K562 (cell line): ENCODE measurements around the gene BID. TPM values are rescaled to one million over a fixed set of nuclear protein-coding genes. Genes with fewer than 3 reads are reported as not detected.
A peak's percentile ranks its signal among the peaks of the same experiment; 100 is the strongest.

Experiments used
- ATF1 ChIP-seq, 2 experiments: fragments of 450-650 bp in 1 of 2; IDR thresholded peaks; 2 replicates each; pipeline ENCODE4 v1.6.1; 2016; ENCODE audit warnings: missing compliant biosample characterization in 1 of 2, missing genetic modification characterization in 1 of 2
- CEBPB ChIP-seq: fragments of 450-650 bp; IDR thresholded peaks from 2 replicates; pipeline ENCODE4 v1.6.1; 2016; ENCODE audit warnings: missing genetic modification characterization, missing compliant biosample characterization
- E2F3 ChIP-seq: fragments of 250-450 bp; sonication (Bioruptor Pico); IDR thresholded peaks from 2 replicates; pipeline ENCODE4 v1.4.0; 2020; ENCODE audit warnings: mild to moderate bottlenecking
- FIP1L1 ChIP-seq: fragments of 200-400 bp; formaldehyde crosslinking; IDR thresholded peaks from 2 replicates; pipeline ENCODE4 v1.6.1; 2018; ENCODE audit warnings: mild to moderate bottlenecking, low read depth, low read length; ENCODE audit not compliant: poor library complexity, severe bottlenecking
- FOSL1 ChIP-seq: fragments of 200-800 bp; sonication (Bioruptor generic); conservative IDR thresholded peaks from 2 replicates; pipeline ENCODE4 v1.6.1; 2016; ENCODE audit warnings: missing genetic modification characterization, missing compliant biosample characterization
- GATA2 ChIP-seq: sonication (generic); formaldehyde crosslinking; IDR thresholded peaks from 2 replicates; pipeline ENCODE4 v1.4.0; 2020; ENCODE audit warnings: mild to moderate bottlenecking, missing genetic modification reagents
- KLF1 ChIP-seq: fragments of 450-650 bp; IDR thresholded peaks from 2 replicates; pipeline ENCODE4 v1.6.1; 2016; ENCODE audit warnings: missing genetic modification characterization, missing compliant biosample characterization
- MEF2A ChIP-seq: IDR thresholded peaks from 2 replicates; pipeline ENCODE4 v1.6.1; 2011; ENCODE audit warnings: low read depth, mild to moderate bottlenecking, low read length, moderate library complexity; ENCODE audit not compliant: control insufficient read depth
- NFIC ChIP-seq: fragments of 450-650 bp; IDR thresholded peaks from 2 replicates; pipeline ENCODE4 v1.6.1; 2017; ENCODE audit warnings: mild to moderate bottlenecking, inconsistent platforms
- NRF1 ChIP-seq, 2 experiments: fragments of 450-650 bp; IDR thresholded peaks in 1 of 2; conservative IDR thresholded peaks in 1 of 2; 2 replicates each; pipeline ENCODE4 v1.6.1; 2014; ENCODE audit warnings: mild to moderate bottlenecking in 2 of 2
- PHB ChIP-seq: fragments of 250-450 bp; sonication (Bioruptor Pico); IDR thresholded peaks from 2 replicates; pipeline ENCODE4 v1.5.0; 2021
- RAD51 ChIP-seq: fragments of 450-650 bp; IDR thresholded peaks from 2 replicates; pipeline ENCODE4 v1.7.1; 2016; ENCODE audit warnings: low read depth, mild to moderate bottlenecking, borderline replicate concordance
- SMARCA4 ChIP-seq: fragments of 450-650 bp; IDR thresholded peaks from 2 replicates; pipeline ENCODE4 v1.6.1; 2016
- SNRNP70 ChIP-seq: fragments of 200-400 bp; formaldehyde crosslinking; optimal IDR thresholded peaks from 2 replicates; pipeline ENCODE3; 2017; ENCODE audit warnings: low read depth, low read length
- TAF1 ChIP-seq: IDR thresholded peaks from 2 replicates; pipeline ENCODE4 v1.6.1; 2011; ENCODE audit warnings: mild to moderate bottlenecking, low read length, moderate library complexity; ENCODE audit not compliant: insufficient read depth, control insufficient read depth, severe bottlenecking; ENCODE audit errors: extremely low read depth
- ZBTB7A ChIP-seq: IDR thresholded peaks from 2 replicates; pipeline ENCODE4 v1.6.1; 2011; ENCODE audit warnings: low read depth, mild to moderate bottlenecking, low read length, moderate library complexity, borderline replicate concordance; ENCODE audit not compliant: control insufficient read depth
- ZBTB8A ChIP-seq: fragments of 450-650 bp; IDR thresholded peaks from 2 replicates; pipeline ENCODE4 v1.6.1; 2018; ENCODE audit warnings: mild to moderate bottlenecking, moderate library complexity; ENCODE audit not compliant: partially characterized antibody
- ZNF212 ChIP-seq: fragments of 450-650 bp; formaldehyde crosslinking; IDR thresholded peaks from 2 replicates; pipeline ENCODE4 v1.4.0; 2020; ENCODE audit warnings: mild to moderate bottlenecking
- ZNF707 ChIP-seq: fragments of 250-450 bp; sonication (Bioruptor Pico); conservative IDR thresholded peaks from 2 replicates; pipeline ENCODE4 v1.8.0; 2022; ENCODE audit warnings: inconsistent platforms, mild to moderate bottlenecking, moderate library complexity
- ZNF717 ChIP-seq: fragments of 250-450 bp; sonication (Bioruptor Pico); IDR thresholded peaks from 2 replicates; pipeline ENCODE4 v1.5.0; 2021
- polyA plus RNA-seq, 8 experiments: library from polyadenylated mRNA; depleted of rRNA in 4 of 8; stranded (reverse) in 5 of 8; unstranded in 3 of 8; fragments of >200 nt; fragmentation: Nextera tagmentation in 2 of 8; fragmentation: Illumina TruSeq in 1 of 8; extraction: Ambion mirVana in 2 of 8; extraction: Trizol in 1 of 8; gene quantifications; 2 replicates each; pipeline versions ENCODE4 v1.2.1 to v1.2.3, GENCODE V29; 2011 to 2014; ENCODE audit warnings: inconsistent platforms in 1 of 8, missing spikeins in 1 of 8
- total RNA-seq, 7 experiments: library from RNA; depleted of rRNA in 6 of 7; stranded (reverse); fragments of >200 nt in 6 of 7; fragmentation: Illumina TruSeq in 2 of 7; extraction: Trizol in 2 of 7; gene quantifications; 2 replicates each; pipeline versions ENCODE4 v1.2.1 to v1.2.3, GENCODE V29; 2011 to 2021; ENCODE audit warnings: low replicate concordance in 1 of 7
- TF ChIP-seq, protein P1 (sequence below): fragments of 250-450 bp; sonication (Bioruptor Pico); IDR thresholded peaks from 2 replicates; pipeline ENCODE4 v1.5.0; 2021
- TF ChIP-seq, protein P2 (sequence below): sonication (generic); formaldehyde crosslinking; IDR thresholded peaks from 2 replicates; pipeline ENCODE4 v1.8.0; 2023; ENCODE audit warnings: missing genetic modification reagents, mild to moderate bottlenecking, borderline replicate concordance
- TF ChIP-seq, protein P3 (sequence below): sonication (generic); formaldehyde crosslinking; IDR thresholded peaks from 2 replicates; pipeline ENCODE4 v1.9.0; 2022; ENCODE audit warnings: mild to moderate bottlenecking, missing genetic modification reagents

Gene BID
- total and polyA plus RNA-seq, 9 of the 15 experiments (the other 6 are each of a cell fraction or from before 2014, with no cell fraction given), result 5.2 to 209 (median 63.7) TPM

DNA sequence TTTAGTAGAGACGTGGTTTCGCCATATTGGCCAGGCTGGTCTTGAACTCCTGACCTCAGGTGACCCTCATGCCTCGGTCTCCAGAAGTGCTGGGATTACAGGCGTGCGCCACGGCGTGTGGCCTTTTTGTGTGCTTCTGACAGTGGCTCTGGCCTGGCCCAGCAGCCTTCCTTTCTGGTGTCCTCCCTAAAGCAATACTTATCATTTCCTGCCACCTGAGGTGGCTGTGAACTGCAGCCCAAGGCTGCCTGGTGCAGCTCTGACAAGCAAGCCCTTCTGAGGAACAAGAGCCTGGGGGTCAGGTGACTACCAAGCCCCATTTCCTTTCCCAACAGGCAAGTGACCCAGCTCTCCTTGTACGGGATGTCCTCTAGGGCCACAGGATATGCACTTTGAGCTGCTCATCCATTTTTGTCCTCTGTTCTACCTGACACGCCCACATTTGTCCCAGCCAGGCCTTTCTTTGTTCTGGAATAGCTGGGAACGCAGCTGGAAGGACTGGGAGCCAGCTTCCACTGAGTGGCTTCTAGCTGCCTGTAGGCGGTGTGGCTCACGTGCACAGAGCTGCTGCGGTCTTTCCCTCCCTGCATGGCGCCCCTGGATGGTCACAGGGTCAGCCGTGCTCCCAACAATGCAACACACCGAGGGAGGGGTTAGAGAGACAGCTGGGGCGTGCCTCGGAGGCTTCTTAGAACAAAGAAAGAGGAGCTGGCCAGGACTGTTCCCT is 12.3 kb upstream of the BID start (continued):
- peak; percentile 57 for TF ChIP-seq NFIC
- no peak for TF ChIP-seq SNRNP70
- TF ChIP-seq, protein P1, sequence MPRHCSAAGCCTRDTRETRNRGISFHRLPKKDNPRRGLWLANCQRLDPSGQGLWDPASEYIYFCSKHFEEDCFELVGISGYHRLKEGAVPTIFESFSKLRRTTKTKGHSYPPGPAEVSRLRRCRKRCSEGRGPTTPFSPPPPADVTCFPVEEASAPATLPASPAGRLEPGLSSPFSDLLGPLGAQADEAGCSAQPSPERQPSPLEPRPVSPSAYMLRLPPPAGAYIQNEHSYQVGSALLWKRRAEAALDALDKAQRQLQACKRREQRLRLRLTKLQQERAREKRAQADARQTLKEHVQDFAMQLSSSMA (CRISPR knock-in tag), result peak; percentile 95
- TF ChIP-seq, protein P2, sequence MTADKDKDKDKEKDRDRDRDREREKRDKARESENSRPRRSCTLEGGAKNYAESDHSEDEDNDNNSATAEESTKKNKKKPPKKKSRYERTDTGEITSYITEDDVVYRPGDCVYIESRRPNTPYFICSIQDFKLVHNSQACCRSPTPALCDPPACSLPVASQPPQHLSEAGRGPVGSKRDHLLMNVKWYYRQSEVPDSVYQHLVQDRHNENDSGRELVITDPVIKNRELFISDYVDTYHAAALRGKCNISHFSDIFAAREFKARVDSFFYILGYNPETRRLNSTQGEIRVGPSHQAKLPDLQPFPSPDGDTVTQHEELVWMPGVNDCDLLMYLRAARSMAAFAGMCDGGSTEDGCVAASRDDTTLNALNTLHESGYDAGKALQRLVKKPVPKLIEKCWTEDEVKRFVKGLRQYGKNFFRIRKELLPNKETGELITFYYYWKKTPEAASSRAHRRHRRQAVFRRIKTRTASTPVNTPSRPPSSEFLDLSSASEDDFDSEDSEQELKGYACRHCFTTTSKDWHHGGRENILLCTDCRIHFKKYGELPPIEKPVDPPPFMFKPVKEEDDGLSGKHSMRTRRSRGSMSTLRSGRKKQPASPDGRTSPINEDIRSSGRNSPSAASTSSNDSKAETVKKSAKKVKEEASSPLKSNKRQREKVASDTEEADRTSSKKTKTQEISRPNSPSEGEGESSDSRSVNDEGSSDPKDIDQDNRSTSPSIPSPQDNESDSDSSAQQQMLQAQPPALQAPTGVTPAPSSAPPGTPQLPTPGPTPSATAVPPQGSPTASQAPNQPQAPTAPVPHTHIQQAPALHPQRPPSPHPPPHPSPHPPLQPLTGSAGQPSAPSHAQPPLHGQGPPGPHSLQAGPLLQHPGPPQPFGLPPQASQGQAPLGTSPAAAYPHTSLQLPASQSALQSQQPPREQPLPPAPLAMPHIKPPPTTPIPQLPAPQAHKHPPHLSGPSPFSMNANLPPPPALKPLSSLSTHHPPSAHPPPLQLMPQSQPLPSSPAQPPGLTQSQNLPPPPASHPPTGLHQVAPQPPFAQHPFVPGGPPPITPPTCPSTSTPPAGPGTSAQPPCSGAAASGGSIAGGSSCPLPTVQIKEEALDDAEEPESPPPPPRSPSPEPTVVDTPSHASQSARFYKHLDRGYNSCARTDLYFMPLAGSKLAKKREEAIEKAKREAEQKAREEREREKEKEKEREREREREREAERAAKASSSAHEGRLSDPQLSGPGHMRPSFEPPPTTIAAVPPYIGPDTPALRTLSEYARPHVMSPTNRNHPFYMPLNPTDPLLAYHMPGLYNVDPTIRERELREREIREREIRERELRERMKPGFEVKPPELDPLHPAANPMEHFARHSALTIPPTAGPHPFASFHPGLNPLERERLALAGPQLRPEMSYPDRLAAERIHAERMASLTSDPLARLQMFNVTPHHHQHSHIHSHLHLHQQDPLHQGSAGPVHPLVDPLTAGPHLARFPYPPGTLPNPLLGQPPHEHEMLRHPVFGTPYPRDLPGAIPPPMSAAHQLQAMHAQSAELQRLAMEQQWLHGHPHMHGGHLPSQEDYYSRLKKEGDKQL (CRISPR knock-in tag), result 0 out of 2 replicates have a peak, but pooled peaks have one; percentile 70
- peak; percentile 15 for TF ChIP-seq TAF1
- TF ChIP-seq ZBTB7A, result peak; percentile 34; the same call in 1 of the 2 replicates
- TF ChIP-seq KLF1 (tag), result 0 out of 2 replicates have a peak, but pooled peaks have one; percentile 16
- peak; percentile 34 to 39; a peak in 3 of 4 replicates for TF ChIP-seq NRF1 (conservative IDR thresholded peaks at IDR 0.05 in 1 of 2, IDR thresholded peaks at IDR 0.05 in 1 of 2)
- no peak for TF ChIP-seq PHB (CRISPR knock-in tag)
- peak; percentile 89 for TF ChIP-seq GATA2 (CRISPR knock-in tag)
- TF ChIP-seq MEF2A, result no peak
- TF ChIP-seq ZNF707 (CRISPR knock-in tag), result no peak
- TF ChIP-seq FIP1L1, result no peak
- 0 out of 2 replicates have a peak, but pooled peaks have one; percentile 27 for TF ChIP-seq FOSL1 (tag)
- TF ChIP-seq CEBPB (tag), result peak; percentile 60
- TF ChIP-seq E2F3 (CRISPR knock-in tag), result peak; percentile 54; the same call in 1 of the 2 replicates
- TF ChIP-seq ZBTB8A, result no peak
- peak; percentile 87 for TF ChIP-seq RAD51
- TF ChIP-seq ZNF717 (CRISPR knock-in tag), result no peak
- TF ChIP-seq ZNF212 (CRISPR knock-in tag), result 0 out of 2 replicates have a peak, but pooled peaks have one; percentile 11
- no peak for TF ChIP-seq ATF1 (CRISPR knock-in tag; IDR thresholded peaks at IDR 0.05)
- peak; percentile 49 for TF ChIP-seq ATF1 (tag; IDR thresholded peaks at IDR 0.05)
- TF ChIP-seq SMARCA4, result peak; percentile 70
- TF ChIP-seq, protein P3, sequence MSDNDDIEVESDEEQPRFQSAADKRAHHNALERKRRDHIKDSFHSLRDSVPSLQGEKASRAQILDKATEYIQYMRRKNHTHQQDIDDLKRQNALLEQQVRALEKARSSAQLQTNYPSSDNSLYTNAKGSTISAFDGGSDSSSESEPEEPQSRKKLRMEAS (CRISPR knock-in tag), result peak; percentile 82
